ENCODE measurements around the gene PBX1.

DNA sequence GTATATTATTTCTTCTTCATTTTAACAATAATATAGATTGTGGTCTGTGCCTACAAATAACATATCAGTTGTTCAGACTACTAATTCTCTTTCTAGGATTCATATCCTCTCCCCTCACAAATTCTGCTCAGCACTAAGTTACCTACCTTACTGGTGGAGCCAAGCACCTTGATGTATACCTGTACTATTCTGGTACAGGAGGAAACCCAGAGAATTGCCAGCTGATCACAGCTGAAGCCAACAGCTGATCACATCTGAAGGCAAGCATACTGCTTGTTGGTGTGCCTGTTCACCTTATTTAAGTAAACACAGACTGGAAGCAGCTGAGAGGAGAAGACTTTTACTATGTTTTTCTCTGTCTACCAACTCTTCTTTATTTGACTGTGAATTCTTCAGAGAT, 101.8 kb downstream of the PBX1 start:
- TF ChIP-seq, protein P1, sequence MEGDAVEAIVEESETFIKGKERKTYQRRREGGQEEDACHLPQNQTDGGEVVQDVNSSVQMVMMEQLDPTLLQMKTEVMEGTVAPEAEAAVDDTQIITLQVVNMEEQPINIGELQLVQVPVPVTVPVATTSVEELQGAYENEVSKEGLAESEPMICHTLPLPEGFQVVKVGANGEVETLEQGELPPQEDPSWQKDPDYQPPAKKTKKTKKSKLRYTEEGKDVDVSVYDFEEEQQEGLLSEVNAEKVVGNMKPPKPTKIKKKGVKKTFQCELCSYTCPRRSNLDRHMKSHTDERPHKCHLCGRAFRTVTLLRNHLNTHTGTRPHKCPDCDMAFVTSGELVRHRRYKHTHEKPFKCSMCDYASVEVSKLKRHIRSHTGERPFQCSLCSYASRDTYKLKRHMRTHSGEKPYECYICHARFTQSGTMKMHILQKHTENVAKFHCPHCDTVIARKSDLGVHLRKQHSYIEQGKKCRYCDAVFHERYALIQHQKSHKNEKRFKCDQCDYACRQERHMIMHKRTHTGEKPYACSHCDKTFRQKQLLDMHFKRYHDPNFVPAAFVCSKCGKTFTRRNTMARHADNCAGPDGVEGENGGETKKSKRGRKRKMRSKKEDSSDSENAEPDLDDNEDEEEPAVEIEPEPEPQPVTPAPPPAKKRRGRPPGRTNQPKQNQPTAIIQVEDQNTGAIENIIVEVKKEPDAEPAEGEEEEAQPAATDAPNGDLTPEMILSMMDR (IDR thresholded peaks at IDR 0.05), result no peak
- TF ChIP-seq POLR2A (IDR thresholded peaks at IDR 0.05), result no peak
